HCT116 (cell line): ENCODE data around the gene KLF4.

Experiments
- EZH2 ChIP-seq: fragments of 200-600 bp; sonication (generic); IDR thresholded peaks from 2 replicates; pipeline ENCODE4 v1.6.1; 2017; ENCODE audit warnings: antibody characterized with exemption, mixed run types
- TF ChIP-seq, protein P1 (sequence below): IDR thresholded peaks from 2 replicates; pipeline ENCODE4 v1.6.1; 2012; ENCODE audit warnings: low read depth

DNA sequence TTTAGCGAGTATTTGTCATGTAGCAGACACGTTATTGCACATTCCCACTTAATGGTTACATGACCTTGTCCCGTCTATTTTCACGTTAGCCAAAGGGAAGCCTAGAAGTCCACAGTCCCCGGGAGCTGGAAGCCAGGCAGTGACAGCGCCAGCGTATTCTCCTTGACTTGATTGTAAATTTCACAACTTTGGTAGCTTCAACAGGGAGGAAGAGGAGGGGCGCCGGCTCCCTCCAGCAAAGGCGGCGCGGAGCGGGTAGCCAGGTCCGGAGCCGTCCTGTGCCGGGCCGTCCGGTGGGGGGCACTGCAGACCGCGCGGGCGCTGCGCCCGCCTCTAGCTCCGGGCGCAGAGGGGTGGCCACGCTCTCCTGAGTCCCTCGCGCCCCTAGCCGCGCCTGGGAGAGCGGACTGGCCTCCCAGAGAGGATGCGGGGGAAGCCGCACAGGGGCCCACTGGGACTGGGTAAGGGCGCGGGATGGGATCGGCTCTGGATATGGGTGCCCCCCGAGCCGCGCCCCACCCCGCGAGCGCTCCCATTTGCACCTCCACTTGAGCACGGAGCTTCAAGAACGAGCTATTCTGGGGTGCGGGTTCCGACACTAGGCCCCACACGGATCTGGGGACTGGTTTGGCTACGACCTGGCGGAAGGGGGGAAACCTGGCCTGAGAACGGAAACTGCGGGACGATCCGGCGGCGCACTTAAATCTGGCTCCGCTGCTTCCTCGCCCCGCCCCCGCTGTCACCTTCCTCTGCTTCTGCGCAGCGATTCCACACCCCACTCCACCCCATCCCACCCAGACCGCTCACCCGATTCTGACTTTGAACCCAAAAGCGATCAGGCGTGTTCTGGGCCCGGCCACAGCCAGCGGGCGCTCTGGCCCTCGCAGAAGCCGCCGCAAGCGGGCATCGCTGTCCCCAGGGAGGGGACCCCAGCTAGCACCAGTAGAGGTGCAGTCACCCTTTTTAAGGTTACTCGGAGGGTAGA lies 23.8 kb downstream of the KLF4 start:
- no peak for TF ChIP-seq EZH2
- TF ChIP-seq, protein P1, sequence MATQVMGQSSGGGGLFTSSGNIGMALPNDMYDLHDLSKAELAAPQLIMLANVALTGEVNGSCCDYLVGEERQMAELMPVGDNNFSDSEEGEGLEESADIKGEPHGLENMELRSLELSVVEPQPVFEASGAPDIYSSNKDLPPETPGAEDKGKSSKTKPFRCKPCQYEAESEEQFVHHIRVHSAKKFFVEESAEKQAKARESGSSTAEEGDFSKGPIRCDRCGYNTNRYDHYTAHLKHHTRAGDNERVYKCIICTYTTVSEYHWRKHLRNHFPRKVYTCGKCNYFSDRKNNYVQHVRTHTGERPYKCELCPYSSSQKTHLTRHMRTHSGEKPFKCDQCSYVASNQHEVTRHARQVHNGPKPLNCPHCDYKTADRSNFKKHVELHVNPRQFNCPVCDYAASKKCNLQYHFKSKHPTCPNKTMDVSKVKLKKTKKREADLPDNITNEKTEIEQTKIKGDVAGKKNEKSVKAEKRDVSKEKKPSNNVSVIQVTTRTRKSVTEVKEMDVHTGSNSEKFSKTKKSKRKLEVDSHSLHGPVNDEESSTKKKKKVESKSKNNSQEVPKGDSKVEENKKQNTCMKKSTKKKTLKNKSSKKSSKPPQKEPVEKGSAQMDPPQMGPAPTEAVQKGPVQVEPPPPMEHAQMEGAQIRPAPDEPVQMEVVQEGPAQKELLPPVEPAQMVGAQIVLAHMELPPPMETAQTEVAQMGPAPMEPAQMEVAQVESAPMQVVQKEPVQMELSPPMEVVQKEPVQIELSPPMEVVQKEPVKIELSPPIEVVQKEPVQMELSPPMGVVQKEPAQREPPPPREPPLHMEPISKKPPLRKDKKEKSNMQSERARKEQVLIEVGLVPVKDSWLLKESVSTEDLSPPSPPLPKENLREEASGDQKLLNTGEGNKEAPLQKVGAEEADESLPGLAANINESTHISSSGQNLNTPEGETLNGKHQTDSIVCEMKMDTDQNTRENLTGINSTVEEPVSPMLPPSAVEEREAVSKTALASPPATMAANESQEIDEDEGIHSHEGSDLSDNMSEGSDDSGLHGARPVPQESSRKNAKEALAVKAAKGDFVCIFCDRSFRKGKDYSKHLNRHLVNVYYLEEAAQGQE: no peak
